HG03520 (cell line): ENCODE results near the gene LRRC71.

ENCODE experiments used
- ATAC-seq: cut with Tn5 transposase; IDR thresholded peaks from one replicate; pipeline ENCODE4 v1.9.1; 2021; ENCODE audit warnings: mild to moderate bottlenecking, moderate library complexity; ENCODE audit not compliant: unreplicated experiment

Gene LRRC71

DNA sequence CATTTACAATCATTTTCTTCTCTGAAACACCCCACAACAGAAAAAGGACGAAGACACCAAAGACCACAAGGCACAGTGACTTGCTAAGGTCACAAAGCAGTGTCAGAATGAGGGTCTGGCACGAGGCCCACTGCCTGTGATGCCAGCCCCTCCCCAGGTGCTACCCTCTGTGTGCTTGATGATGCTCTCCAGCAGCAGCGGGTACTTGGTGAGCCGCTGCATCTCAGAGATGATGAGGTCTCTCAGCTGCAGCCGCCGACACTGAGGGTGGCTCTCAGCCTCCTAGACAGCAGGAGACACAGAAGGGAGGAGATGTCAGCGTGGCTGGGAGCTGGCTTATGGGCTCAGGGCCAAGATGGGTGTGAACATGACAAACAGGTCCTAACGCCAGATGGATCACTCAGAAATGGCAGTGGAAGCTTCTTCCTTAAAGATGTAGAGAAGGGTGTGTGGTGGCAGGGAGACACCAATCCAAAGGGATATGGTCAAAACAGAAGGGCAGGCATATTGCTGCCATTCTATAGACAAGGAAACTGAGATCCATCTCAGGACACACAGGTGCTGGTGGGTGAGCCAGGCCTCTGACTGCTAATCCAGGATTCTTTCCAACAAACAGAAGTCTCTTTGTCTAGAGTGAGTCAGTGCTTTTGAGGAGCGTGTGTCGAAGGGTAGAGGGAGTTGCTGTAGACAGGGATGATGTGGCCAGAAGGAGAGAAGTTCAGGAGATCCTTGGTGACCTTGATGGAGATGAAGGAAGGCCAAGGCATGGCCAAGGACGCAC, 25.6 kb downstream of the LRRC71 start:
- ATAC-seq = no peak

DNA sequence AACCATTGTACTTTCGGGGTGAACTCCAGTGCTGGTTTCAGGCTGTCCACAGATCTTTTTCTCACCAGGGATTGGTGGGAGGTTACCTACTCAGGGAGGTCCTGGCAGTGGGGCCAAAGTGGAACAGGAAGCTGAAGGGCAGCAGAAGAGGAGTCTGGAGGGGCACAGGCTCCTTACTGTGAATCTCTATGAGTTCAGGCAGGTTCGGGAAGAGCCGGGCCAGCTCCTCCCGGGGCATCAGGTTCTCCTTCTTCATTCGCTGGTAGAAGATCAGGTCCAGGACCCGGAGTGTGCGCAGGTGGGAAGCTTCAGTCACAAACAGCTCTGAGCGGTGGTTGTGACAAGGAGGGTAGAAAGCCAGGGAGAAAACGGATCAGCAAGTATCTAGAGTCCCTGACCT, 26.7 kb downstream of the LRRC71 start:
- ATAC-seq = no peak

DNA sequence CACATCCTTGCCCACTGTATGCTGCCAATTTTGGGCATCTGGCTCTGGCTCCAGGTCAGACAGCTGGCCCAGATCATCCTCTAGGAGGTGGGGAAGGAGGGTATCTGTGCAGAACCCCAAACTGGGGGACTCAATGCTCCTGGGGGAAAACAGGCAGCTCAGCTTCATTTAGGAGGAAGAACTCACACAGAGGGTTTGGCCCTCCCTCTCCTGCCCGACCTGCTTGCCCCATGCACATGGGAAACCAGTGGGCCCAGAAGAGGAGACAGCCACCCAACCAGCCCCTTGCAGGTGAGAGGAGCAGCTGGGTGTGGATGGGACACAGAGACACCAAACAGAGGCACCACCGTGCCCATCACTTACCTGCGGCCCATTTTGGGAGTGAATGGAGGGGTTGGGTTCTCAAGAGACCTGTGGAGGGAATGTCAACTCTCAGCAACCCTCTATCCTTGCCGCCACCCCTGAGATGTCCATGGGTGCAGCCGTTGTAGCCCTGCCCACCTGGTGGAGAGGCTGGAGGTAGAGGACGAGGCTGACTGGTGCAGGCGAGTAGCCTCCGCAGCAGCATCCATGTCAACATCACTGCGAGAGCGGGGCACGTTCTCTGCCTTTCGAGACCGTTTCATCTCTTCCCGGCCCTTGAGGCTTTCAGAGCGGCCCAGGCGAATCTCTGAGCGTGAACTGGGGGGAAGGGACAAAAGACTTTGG, 27.5 kb downstream of the LRRC71 start:
- ATAC-seq = no peak

DNA sequence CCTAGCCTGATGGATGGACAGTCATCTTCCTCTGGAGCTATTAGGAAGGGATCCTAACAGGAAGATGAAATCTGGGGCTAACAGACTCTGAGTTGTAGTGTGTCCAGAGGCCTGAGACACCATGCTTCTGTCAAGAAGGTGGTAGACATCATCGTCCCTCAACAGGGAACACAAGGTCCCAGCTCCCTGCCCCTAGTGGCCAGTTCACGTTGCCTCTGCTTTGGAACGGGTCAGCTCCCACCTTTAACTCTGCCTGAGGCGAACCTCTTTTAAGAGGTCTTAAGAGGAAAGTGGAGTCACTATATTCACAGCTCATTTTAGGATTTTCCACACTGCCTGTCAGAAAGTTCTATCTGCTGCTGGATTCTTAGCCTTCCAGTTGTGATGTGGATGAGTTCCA, 28.3 kb downstream of the LRRC71 start:
- ATAC-seq = no peak

DNA sequence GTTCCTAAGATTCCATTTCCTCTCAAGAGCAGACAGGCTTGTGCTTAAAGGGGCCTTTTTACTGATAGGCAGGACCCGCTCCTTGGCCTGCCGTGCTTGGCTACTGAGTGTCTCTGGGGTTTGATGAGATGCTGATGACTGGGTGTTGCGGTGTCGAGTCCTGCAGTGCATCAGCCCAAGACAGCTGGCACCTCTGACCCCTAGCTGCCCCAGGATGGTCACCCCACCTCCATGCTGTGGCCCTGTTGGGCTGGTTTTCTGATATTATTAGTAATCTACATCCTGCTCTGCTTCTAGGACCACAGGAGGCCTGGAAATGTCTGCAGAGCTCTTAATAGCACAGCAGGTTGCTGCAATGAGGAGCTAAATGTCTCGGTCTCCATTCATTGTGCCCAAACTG, 28.7 kb downstream of the LRRC71 start:
- no peak for ATAC-seq

DNA sequence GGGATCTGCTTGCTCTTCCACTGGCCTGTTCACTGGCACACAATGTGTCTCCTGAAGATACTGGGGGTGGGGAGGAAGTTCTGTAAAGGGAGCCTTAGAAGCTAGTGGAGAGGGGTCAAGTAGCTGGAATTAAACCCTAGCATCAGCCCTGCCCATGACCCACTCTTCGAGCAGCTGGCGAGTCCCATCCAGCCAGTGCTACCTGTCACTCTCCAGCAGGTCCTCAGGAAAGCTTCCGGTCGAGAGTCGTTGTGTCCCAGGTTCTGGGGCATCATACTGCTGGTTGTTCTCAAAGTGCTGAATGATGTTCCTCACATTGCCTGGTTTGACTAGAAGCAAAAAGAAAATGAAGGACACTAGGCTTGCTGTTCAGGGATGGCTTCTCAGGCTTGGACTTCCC, 30.9 kb downstream of the LRRC71 start:
- ATAC-seq = no peak

DNA sequence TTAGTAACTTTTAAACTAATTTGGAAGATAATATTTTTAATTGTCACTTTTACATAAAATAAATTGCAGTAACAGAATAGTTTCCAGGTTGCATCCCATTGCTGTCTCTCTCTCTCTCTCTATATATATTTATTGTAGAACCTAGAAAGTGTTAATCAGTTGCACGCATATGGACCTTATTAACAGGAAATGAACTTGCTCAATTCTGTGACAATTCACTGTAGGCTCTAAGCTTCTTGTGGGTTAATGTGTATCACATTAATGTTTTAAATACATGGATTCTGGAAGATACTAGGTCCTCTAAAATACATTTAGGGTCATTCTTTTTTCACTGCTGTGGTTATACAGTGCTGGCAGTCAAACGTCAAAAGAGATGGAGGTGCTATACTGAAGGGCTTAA, 33.1 kb downstream of the LRRC71 start:
- no peak for ATAC-seq

DNA sequence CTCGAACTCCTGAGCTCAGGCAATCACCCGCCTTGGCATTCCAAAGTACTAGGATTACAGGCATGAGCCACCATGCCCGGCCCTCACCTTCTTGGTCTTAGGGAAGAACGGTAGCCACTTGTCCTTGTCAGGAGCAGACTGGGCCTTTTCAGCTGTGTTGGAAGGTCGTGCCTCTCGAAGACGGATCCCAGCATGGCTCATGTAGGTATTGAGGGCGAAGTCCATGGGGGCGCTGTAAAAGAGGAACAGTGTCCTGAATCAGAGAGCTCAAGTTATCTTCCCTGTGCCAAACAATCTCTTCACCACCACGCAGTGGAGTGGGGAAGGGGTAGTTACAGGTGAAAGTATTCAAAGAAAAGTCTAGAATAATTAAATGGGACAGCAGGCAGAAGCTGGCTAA, 35.9 kb downstream of the LRRC71 start:
- ATAC-seq = no peak

DNA sequence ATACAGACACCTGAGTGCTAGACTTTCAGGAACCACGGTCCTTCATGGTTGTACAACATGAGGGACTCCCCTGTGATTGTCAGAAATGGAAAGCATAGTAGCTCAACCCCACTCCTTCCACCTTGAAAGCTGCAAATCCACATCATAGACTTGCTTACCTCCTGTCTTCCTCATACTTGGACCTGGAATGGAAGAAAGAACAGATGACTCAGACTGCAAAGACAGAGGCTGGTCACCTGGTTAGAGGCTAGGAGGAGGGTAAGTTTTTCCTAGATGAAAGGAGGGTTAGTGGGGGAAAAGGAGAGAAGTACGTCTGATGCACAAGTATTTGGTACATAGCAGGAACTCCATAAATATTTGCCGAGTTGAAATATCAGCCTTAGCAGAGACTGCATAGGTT, 37.2 kb downstream of the LRRC71 start:
- ATAC-seq = no peak

DNA sequence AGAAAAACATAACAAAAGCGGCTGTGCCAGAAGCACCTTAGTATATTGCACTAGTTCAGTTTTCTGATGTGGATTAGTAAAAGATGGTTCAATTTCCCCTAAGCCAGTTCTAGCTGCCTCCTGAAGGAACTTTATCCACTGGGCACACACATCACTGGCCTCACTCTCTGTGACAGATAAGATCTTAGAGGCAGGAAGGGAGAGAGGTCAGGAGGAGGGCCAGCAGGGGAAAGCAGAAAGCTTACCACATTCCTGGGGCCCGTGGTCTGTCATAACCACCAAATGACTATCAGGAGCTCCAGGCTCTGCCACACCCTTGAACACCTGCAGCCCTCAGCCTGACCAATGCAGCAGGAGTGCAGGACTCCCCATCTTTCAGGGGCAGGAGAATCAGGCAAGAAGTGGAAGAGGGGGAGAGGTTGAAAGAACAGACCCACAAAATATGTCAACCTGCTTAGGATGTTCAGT, 37.8 kb downstream of the LRRC71 start:
- no peak for ATAC-seq

DNA sequence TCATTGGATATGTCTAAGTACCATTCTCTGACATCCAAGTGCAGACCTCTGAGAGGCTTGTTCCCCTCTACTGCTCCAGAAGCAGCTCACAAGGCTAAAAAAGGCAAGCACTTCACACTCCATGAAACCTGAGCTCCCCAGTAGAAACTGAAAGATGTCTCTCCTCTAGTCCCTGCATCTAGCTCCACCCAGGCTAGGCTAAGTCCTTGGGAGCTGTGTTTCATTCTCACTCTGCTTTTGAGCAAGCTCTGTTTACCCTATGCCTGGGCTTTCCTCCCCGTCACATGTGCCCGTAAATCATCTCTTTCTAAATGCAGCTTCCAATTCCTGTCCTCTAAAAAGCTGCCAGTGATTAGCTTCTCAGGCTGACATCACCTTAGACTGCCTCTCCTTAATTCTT, 39.0 kb downstream of the LRRC71 start:
- no peak for ATAC-seq

DNA sequence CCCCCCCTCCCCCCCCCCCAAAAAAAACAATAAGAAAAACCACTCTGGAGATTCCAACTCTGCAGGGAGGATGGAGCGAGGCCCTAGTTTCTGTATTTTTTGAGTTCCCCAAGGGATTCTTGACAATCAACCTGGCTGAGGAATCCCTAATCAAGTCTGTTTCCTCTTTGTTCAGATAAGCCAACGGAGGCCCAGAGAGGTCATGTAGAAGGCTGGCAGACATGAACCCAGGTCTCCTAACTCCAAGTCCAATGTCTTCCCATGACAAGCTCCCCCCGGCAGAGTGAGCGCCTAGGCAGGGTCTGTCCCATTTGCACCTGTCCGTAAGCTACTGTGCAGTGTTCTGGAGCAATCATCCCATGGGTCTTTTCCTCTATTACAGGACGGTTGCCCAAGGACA, 39.5 kb downstream of the LRRC71 start:
- ATAC-seq = no peak

DNA sequence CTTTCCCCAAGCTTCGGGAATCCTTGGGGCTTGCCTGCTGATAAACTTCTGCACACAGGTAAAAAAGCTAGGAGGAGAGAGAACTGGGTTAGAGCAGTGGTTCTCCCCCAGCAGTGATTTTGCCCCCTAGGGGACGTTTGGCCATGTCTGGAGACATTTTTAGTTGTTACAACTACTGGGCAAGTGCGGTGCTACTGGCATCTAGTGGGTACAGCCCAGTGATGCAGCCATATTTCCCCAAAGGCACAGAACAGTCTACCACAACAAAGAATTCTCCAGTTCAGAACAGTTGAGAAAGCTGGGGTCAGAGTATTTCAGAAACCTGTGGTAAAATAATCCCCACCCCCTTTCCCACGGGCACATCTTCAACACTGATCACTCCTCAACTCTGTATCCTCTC, 41.3 kb downstream of the LRRC71 start:
- no peak for ATAC-seq

DNA sequence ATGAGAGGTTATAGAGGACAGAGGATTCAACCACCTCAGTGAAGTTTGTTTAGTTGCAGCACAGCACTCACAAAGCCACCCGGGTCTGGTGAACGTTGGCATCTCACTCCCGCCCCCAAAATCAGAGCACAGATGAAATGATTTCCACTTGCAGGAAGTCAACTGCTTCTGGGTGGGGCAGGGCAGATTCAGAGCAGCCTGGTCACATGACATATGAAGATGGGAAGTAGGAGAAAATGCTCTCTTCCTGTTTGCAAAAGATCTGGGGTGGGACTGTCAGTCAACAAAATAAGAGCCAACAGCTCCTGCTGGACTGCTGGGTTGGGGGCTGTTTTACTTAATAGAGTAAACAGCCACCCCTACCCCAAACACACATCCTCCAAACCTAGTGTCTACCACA, 43.2 kb downstream of the LRRC71 start:
- ATAC-seq = no peak

DNA sequence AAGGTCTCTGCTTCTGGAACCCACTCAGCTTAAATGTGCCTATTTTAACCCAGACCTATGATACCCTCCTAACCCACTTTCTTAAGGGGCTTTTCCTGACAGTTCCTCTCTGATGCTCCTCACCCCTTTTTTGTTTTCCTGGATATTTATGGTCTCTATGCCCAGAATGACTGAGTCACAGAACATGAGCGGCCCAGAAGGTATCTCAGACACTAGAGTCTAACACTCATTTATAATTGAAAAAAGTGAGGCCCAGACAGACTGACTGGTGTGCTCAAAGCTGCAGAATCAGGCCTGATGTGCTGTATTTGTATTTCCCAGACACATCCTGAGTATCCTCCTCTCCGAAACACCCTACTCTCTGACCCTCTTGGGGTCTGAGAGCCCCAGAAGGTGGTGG, 44.0 kb downstream of the LRRC71 start:
- no peak for ATAC-seq

DNA sequence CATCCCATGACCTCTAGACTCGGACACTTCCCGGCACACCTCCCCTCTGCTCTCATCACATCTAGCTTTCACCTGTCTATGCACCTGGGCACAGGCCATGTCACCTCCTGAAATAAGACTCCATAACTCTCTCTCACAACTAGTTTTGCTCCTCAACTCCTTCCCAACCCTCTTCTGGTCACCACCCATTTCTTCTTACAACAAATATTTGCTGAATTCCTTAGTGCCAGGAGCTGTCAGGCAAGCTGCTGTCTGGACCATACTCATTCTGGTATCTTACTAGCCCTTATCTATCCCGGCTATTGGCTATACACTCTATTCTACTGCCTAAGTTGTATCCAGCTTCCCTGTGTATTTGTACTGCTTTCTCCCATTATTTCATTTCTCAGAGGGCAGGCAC, 49.1 kb downstream of the LRRC71 start:
- ATAC-seq = no peak

DNA sequence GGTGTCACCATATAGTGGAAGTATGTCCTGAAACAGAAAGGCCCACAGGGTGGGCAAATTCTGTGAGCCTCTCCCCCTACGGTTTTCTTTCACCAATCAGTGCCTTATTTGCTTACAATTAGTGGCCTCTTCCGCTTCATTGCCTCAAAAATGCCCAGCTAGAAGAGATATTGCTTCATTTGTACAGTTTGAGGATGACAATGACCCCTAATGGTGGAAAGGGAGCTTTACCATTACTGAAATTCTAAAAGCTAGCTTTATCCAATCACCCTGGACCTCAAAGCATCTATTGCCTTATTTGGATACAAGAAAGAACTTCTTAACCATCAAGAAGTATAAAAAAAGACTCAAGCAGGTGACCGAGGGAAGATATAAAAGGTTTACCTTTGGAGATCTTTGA, 49.6 kb downstream of the LRRC71 start:
- ATAC-seq = no peak

DNA sequence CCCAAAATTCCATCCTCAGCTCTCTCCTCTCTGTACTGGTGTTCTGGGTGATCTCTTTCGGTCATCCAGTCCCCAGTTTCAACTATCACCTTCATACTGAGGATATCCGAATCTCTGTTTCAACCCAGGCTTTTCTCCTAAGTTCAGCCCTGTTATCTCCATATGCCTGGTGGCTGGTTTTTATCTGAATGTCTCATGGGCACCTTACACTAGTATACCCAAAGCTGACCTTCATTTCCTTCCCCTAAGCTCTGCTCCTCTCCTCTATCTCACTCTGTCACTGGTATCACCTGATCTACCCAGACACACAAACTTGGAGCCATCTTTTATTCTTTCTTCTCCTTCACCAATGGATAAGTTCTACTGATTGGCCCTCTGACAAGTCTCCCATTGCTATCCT, 53.0 kb downstream of the LRRC71 start:
- no peak for ATAC-seq

DNA sequence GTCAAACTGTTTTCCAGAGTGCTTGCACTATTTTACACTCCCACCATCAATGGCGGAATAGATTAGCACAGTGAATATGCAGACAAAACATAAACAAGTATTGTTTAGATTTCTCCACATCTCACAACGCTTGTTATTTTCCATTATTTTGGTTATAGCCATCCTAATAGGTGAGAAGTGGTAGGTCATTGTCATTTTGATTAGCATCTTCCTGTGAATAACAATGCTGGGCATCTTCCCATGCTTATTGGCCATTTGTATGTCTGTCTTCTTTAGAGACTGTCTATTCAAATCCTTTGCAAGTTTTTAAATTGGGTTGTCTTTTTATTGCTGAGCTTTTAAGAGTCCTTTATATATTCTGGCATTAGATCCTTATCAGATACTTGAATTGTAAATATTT, 54.7 kb downstream of the LRRC71 start:
- no peak for ATAC-seq

DNA sequence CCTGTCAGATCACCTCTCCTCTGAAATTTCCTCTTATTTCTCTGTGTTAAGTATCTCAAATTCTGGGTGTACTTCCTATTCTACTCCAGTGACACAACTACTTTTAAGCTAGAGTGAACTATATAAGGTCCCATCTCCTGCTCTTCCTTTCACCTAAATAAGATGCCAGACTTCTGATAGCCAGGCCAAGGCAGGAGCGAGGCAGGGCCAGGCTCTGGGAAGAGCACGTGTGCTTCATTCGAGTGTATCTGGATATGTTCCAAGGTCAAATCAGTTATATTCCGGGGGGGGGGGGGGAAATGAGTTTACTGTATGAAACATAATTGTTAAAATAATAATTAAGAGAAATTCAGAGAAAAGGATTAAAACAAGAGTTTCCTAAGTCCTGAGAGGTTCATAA, 60.1 kb downstream of the LRRC71 start:
- ATAC-seq = no peak
